Fibroblast of upper back skin (primary cell): ENCODE measurements around the gene NOP56.
"Not testable (repeated sequence)": the region's sequence is repeated elsewhere in the genome, so short reads cannot be mapped to it uniquely, and the experiment has no call there.

Experiments used
- DNase-seq: peaks from one replicate; pipeline ENCODE4 v3.0.0-alpha.2; 2013

Gene NOP56

GRCh38 chr20:2687514-2687913, 35.1 kb downstream of the NOP56 start:
- no peak for DNase-seq

- DNase-seq = peak; percentile 40
Measured at GRCh38 chr20:2688041-2688591, 35.7 kb downstream of the NOP56 start.

- no peak for DNase-seq
Measured at GRCh38 chr20:2690213-2690612, 37.8 kb downstream of the NOP56 start.

GRCh38 chr20:2690718-2691117, 38.3 kb downstream of the NOP56 start:
- no peak for DNase-seq

- DNase-seq = no peak
Measured at GRCh38 chr20:2691127-2691526, 38.7 kb downstream of the NOP56 start.

GRCh38 chr20:2691663-2692035, 39.2 kb downstream of the NOP56 start:
- no peak for DNase-seq

GRCh38 chr20:2692036-2692885, 39.8 kb downstream of the NOP56 start, which contains the start of gene EBF4:
Gene EBF4 (plus strand): TSS chr20:2692780. CDS start chr20:2693646, 866 bp downstream.
- peak; percentile 13 for DNase-seq

- no peak for DNase-seq
Measured at GRCh38 chr20:2692886-2693285, 40.5 kb downstream of the NOP56 start.

- DNase-seq = no peak
Measured at GRCh38 chr20:2693286-2694007, 41.0 kb downstream of the NOP56 start.

GRCh38 chr20:2694008-2694471, 41.6 kb downstream of the NOP56 start:
- DNase-seq = no peak

- no peak for DNase-seq
Measured at GRCh38 chr20:2694519-2694918, 42.1 kb downstream of the NOP56 start.

GRCh38 chr20:2695206-2695983, 43.0 kb downstream of the NOP56 start:
- no peak for DNase-seq

- DNase-seq = not testable (repeated sequence)
Measured at GRCh38 chr20:2695984-2696525, 43.6 kb downstream of the NOP56 start.

- DNase-seq = no peak
Measured at GRCh38 chr20:2696646-2697045, 44.2 kb downstream of the NOP56 start.

GRCh38 chr20:2697768-2698167, 45.3 kb downstream of the NOP56 start:
- no peak for DNase-seq

- DNase-seq = no peak
Measured at GRCh38 chr20:2698186-2698817, 45.9 kb downstream of the NOP56 start.

GRCh38 chr20:2698912-2699311, 46.5 kb downstream of the NOP56 start:
- DNase-seq = no peak

GRCh38 chr20:2699775-2700413, 47.5 kb downstream of the NOP56 start:
- no peak for DNase-seq

GRCh38 chr20:2700913-2701620, 48.6 kb downstream of the NOP56 start:
- DNase-seq = no peak

- DNase-seq = no peak
Measured at GRCh38 chr20:2701671-2702081, 49.2 kb downstream of the NOP56 start.
